Stimulated activated naive CD8-positive, alpha-beta T cell treated with anti-CD3 and anti-CD28 coated beads, Interleukin-15, Interleukin-2, amounts not matched to agents 100 ng/mL and 50 ng/mL, for 24 hours (primary cell): ENCODE measurements around the gene NCBP3.

Source experiments
- H3K27ac Mint-ChIP-seq: one replicate; pipeline ENCODE4 v1.8.0; 2021; ENCODE audit warnings: mild to moderate bottlenecking, mixed read lengths
- H3K27me3 Mint-ChIP-seq: one replicate; pipeline ENCODE4 v1.8.0; 2021; ENCODE audit warnings: mixed read lengths
- H3K36me3 Mint-ChIP-seq: one replicate; pipeline ENCODE4 v1.8.0; 2021; ENCODE audit warnings: low read depth, mixed read lengths
- H3K4me1 Mint-ChIP-seq: one replicate; pipeline ENCODE4 v1.8.0; 2021; ENCODE audit warnings: low read depth, mixed read lengths
- H3K4me3 Mint-ChIP-seq: one replicate; pipeline ENCODE4 v1.8.0; 2021; ENCODE audit warnings: mild to moderate bottlenecking, mixed read lengths
- H3K9me3 Mint-ChIP-seq: one replicate; pipeline ENCODE4 v1.8.0; 2021; ENCODE audit warnings: mixed read lengths

NCBP3 gene

DNA sequence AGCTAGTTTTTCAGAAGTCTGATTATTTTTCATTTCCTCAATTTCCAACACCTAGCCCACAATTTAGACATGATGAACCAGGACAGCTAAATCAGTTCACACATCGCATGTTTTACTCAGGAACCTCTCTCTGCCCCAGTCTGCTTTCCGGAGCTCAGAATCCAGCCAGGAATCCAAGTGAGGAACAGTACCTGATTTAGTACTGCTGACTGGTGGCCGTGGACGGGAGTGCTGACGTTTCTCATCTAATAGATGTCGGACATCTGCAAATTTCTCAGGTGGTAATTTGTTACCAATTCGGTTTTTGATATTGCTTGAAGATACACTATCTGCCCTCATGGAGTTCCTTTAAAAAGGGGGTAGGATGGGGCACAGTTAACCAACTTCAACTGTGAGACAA lies 30.1 kb downstream of the NCBP3 start:
- no peak overlapping the region for H3K27ac Mint-ChIP-seq
- peaks cover 60% of the 10 kb centered on the region for H3K36me3 Mint-ChIP-seq
- H3K9me3 Mint-ChIP-seq: no peaks in the 10 kb centered on the region
- no peaks in the 10 kb centered on the region for H3K4me1 Mint-ChIP-seq
- no peak overlapping the region for H3K4me3 Mint-ChIP-seq
- H3K27me3 Mint-ChIP-seq: no peaks in the 10 kb centered on the region

DNA sequence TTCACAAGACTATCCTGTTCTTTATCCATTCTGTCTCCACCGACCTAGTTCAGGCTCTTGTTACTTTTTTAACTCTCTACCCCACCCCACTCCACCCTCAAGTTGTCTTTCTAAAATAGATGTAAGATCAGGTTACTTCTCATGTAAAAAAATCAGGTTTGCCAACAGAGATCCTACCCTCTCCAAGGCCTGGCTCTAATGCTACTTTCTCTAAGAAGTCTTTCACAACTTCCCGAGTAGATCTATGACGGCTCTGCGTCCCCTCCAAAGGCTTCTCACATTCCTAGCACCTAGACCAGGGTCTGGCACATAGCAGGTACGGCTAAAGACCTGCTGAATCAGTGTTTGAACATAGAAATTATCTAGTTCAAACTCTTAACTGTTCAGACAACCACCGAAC lies 30.9 kb downstream of the NCBP3 start:
- Mint-ChIP-seq H3K27me3 (no peaks in the 10 kb centered on the region), H3K4me1 (peaks cover under 1% of the 10 kb centered on the region), H3K4me3 (no peak overlapping the region), H3K27ac (no peak overlapping the region), H3K36me3 (peaks cover 61% of the 10 kb centered on the region), H3K9me3 (no peaks in the 10 kb centered on the region)

DNA sequence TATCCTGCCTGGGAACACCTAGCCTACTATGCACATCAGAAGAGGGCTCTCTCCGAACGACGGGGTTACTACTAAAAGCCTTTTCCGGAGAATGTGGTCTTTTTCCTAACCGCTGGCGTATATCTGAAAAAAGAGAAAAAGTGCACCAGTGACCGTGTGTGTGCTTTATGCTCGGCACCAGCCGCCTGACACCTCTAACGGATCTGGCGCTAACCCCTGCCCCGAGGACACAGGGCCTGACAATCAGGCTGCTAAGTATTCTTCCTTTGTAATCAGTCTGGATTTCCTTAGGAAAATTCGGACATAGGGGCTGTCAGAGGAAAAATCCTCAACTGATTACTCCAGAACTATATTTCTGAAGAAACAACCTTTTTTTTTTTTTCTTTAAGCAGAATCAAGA lies 31.7 kb downstream of the NCBP3 start:
- no peaks in the 10 kb centered on the region for H3K27me3 Mint-ChIP-seq
- H3K36me3 Mint-ChIP-seq: peaks cover 66% of the 10 kb centered on the region
- H3K4me1 Mint-ChIP-seq: peaks cover 7% of the 10 kb centered on the region
- H3K9me3 Mint-ChIP-seq: no peaks in the 10 kb centered on the region
- H3K27ac Mint-ChIP-seq: no peak overlapping the region
- no peak overlapping the region for H3K4me3 Mint-ChIP-seq

DNA sequence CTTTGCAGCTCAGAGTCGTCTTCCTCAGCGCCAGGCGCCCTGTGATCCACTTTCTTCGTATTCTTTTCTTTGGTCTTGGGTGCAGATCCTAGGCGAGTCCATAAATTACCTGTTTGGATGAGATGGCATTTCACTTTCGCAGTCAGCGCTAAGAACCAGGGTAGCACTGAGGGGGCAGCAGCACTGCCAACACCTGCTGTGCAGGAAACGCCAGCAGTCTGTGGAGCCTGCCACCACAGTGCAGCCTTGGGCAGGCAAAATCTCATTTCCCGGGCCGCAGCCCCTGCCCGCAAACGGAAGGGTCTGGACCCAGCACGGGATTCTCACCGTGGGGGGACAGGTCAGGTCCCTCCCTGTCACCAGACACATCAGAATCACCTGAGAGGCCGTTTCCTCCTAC lies 32.9 kb downstream of the NCBP3 start:
- Mint-ChIP-seq H3K9me3 (no peaks in the 10 kb centered on the region), H3K4me1 (peaks cover 19% of the 10 kb centered on the region), H3K36me3 (peaks cover 64% of the 10 kb centered on the region), H3K27ac (no peak overlapping the region), H3K4me3 (no peak overlapping the region), H3K27me3 (no peaks in the 10 kb centered on the region)

DNA sequence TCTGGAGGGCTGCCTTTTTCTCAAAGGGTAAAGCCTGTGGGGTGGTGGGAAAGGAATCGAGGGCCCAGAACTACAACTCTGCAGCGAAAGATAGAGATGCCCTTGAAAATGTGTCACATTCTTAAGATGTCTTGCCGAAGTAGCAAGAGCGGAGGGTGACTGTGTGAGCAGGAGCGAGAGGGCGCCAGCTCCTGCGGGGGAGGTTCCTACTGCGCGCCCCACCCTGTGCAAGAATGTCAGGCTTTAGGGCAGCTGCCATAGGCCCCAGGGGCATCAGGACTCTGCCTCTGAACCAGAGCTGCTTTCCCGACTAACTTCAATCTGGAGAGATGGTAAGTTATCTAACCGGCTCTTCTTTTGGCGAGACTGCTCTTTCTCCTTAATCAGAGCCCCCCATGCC lies 33.3 kb downstream of the NCBP3 start:
- H3K4me1 Mint-ChIP-seq: peaks cover 22% of the 10 kb centered on the region
- H3K36me3 Mint-ChIP-seq: peaks cover 65% of the 10 kb centered on the region
- no peaks in the 10 kb centered on the region for H3K9me3 Mint-ChIP-seq
- no peak overlapping the region for H3K4me3 Mint-ChIP-seq
- H3K27ac Mint-ChIP-seq: no peak overlapping the region
- no peaks in the 10 kb centered on the region for H3K27me3 Mint-ChIP-seq

DNA sequence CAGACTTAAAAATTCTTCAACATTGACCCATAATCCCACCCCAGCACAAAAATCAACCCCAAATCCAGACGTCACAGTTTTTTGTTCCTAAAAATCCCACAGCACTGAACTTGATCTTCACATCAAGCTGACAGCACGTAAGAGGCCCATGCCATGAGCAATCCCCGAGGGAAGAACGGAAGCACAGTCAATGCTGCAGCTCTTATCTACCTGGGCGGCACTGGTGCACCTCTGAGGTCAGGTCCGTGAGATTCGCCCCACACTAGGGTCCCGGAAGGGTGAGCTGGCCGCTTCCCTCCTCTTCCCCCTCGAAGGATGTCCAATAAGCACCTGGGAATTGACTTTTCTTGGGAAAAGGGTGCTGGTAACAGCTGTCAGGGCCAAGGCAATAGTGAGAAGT lies 33.8 kb downstream of the NCBP3 start:
- peaks cover 69% of the 10 kb centered on the region for H3K36me3 Mint-ChIP-seq

DNA sequence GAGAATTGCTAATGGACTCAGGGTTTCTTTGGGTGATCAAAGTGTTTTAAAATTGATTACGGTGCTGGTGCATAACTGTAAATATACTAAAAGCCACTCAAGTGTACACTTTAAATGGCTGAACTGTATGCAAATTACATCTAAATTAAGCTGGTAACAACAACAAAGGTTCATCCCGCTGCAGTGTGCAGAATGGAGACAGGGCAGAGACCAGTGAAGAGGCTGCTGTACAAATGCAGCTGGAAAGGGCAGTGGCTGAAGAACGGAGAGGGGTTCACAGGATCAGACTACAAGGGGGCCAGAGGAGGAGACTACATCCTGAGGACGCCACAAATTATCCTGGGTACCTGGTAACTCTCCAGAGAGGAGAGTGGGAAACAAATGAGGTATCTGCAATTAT lies 36.0 kb downstream of the NCBP3 start:
- peaks cover 71% of the 10 kb centered on the region for H3K36me3 Mint-ChIP-seq
- no peak overlapping the region for H3K27ac Mint-ChIP-seq
- peaks cover 30% of the 10 kb centered on the region for H3K4me1 Mint-ChIP-seq
- H3K27me3 Mint-ChIP-seq: no peaks in the 10 kb centered on the region
- no peak overlapping the region for H3K4me3 Mint-ChIP-seq
- H3K9me3 Mint-ChIP-seq: no peaks in the 10 kb centered on the region

More for the DNA sequence above, 33.8 kb downstream of the NCBP3 start:
- Mint-ChIP-seq H3K27ac (no peak overlapping the region), H3K4me1 (peaks cover 22% of the 10 kb centered on the region), H3K9me3 (no peaks in the 10 kb centered on the region), H3K27me3 (no peaks in the 10 kb centered on the region), H3K4me3 (no peak overlapping the region)

DNA sequence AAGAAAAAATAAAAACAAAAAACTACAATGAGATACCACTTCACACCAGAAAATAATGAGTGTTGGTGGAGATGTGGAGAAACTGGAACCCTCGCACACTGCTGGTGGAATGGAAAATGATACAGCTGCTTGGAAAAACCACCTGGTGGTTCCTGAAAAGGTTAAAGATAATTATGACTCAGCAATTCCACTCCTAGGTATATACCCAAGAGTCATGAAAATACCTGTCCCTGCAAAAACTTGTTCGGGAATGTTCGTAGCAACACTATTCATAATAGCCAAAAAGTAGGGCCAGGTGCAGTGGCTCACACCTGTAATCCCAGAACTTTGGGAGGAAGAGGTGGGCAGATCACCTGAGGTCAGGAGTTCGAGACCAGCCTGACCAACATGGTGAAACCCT lies 36.9 kb downstream of the NCBP3 start:
- Mint-ChIP-seq H3K36me3 (peaks cover 64% of the 10 kb centered on the region), H3K4me1 (peaks cover 39% of the 10 kb centered on the region), H3K27me3 (no peaks in the 10 kb centered on the region), H3K9me3 (no peaks in the 10 kb centered on the region), H3K27ac (no peak overlapping the region), H3K4me3 (no peak overlapping the region)

DNA sequence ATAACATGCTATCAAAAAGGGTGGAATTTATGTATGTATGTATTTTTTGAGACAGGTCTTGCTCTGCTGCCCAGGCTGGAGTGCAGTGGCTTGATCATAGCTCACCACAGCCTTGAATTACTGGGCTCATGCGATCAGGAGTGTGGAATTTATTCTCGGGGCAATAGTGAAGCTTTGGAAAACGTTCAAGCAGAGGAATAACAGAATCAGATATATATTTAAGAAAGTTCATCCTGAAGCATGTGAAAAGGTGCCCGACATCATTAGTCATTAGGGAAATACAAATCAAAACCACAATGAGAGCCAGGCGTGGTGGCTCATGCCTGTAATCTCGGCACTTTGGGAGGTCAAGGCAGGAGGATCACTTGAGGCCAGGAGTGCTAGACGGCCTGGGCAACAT lies 37.3 kb downstream of the NCBP3 start:
- Mint-ChIP-seq H3K4me1 (peaks cover 43% of the 10 kb centered on the region), H3K4me3 (no peak overlapping the region), H3K36me3 (peaks cover 61% of the 10 kb centered on the region), H3K27ac (peak overlapping the region; percentile 32), H3K27me3 (no peaks in the 10 kb centered on the region), H3K9me3 (no peaks in the 10 kb centered on the region)

DNA sequence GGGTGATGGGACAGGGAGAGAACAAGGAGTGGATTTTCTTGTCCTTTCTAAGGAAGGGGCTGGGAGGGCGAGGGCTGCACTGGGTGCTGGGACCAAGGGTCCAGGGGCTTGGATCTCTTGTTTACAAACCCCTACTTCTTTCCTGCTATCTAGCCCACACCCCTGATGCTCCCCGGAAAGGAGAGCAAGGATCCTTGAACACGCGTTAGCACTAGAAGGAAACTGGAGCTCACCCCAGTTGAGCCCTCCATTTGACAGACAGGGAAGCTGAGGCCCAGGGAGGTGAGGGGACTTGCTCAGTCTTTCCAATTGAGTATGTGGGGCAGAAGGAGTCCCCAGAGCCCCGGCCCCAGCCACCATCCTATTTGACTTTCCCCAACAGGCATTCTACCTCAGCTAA lies 40.5 kb downstream of the NCBP3 start:
- no peak overlapping the region for H3K4me3 Mint-ChIP-seq
- H3K27me3 Mint-ChIP-seq: no peaks in the 10 kb centered on the region
- H3K4me1 Mint-ChIP-seq: peaks cover 53% of the 10 kb centered on the region
- H3K27ac Mint-ChIP-seq: no peak overlapping the region
- H3K9me3 Mint-ChIP-seq: no peaks in the 10 kb centered on the region
- peaks cover 42% of the 10 kb centered on the region for H3K36me3 Mint-ChIP-seq

DNA sequence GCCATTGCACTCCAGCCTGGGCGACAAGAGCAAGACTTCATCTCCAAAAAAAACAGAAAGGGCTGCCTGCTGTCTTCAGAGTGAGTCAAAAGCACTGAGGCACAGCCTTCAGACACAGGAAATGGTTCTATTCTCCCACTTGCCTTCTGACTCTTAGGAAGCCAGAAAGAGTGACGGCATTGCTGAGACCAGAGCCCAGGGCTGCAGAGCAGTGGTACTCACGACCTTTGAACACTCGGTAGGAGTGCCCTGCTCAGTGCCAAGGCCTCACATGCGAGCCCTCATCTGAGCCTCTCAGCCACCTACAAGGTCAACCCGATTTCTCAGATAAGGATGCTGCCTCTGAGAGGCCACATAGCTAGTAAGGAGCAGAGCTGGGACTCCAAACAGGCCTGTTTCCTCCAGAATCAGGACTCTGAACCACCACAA lies 41.5 kb downstream of the NCBP3 start:
- H3K27me3 Mint-ChIP-seq: no peaks in the 10 kb centered on the region
- peak overlapping the region; percentile 40 for H3K27ac Mint-ChIP-seq
- H3K9me3 Mint-ChIP-seq: no peaks in the 10 kb centered on the region
- H3K4me1 Mint-ChIP-seq: peaks cover 53% of the 10 kb centered on the region
- H3K36me3 Mint-ChIP-seq: peaks cover 34% of the 10 kb centered on the region
- no peak overlapping the region for H3K4me3 Mint-ChIP-seq

DNA sequence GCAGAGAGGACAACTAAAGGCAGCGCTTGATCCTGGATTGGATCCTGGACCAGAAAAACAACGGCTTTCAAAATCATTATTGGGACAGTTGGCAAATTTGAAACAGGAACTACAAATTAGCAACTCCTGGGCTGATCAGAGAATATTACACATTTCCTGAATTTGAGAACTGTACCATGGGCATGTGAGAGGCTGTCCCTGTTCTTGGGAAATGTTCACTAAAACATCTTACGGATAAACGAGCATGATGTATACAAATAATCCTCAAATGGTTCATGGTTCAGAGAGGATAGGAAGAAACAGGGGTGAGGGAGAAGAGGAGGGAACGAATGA lies 42.8 kb downstream of the NCBP3 start:
- Mint-ChIP-seq H3K36me3 (peaks cover 28% of the 10 kb centered on the region), H3K4me1 (peaks cover 53% of the 10 kb centered on the region), H3K4me3 (no peak overlapping the region), H3K27ac (no peak overlapping the region), H3K27me3 (no peaks in the 10 kb centered on the region), H3K9me3 (no peaks in the 10 kb centered on the region)

DNA sequence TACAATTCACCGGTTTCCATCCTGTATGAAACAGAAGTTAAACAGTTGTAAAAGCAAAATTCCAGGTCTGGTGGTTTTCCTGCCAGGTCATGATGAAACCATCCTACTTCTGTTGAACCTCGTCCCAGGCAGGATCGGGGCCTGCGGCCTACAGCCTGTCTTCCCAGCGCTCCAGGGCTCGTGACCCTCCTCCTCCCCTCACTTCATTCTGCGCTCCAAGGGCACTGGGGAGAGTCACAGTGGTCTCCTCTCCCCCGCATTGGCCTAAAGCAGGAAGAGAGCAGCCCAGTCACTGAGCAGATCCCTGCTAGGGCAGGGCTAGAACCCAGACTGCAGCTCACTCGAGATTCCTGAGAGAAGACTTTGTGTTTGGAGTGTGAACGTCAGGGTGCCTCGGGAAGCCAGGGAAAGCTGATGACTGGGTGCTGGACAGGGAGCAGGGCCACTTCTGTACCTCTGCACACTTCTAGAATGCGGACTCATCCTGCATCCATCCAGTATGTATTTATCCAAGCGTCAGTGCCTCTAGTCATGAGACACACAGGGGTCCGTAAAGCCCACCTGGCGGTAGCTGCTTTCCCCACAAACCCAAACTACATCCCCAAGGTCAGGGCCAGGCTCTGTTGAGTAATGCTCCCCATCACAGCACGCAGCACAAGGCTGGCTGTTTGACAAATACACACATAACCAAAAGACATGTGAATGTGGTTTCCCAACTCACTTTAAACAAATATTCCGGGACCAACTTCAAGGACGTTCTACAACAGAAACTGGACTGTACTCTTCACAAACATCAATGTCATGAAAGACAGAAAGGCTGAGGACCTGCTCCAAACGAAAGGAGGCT lies 43.4 kb downstream of the NCBP3 start:
- Mint-ChIP-seq H3K27ac (no peak overlapping the region), H3K36me3 (peaks cover 22% of the 10 kb centered on the region), H3K4me1 (peaks cover 54% of the 10 kb centered on the region), H3K4me3 (no peak overlapping the region), H3K9me3 (no peaks in the 10 kb centered on the region), H3K27me3 (no peaks in the 10 kb centered on the region)

DNA sequence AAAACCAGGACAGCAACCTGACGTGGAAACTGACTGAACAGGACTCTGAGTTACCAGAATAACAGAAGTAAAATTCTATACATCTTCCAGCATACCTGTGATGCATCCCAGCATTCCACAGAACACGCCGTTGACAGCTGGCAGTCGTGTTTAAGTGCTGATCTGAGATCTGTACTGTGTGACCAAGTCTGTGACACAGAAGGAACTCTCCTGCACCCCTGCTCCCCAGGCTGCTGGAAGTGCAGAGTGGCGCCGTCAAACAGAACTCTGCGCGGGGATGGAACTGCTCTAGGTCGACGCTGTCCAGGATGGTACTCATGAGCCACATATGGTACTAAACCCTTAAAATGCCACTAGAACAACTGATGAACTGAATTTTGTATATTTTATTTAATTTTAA lies 44.3 kb downstream of the NCBP3 start:
- H3K4me1 Mint-ChIP-seq: peaks cover 62% of the 10 kb centered on the region
- H3K4me3 Mint-ChIP-seq: no peak overlapping the region
- H3K27ac Mint-ChIP-seq: no peak overlapping the region
- no peaks in the 10 kb centered on the region for H3K27me3 Mint-ChIP-seq
- H3K9me3 Mint-ChIP-seq: no peaks in the 10 kb centered on the region
- peaks cover 13% of the 10 kb centered on the region for H3K36me3 Mint-ChIP-seq

DNA sequence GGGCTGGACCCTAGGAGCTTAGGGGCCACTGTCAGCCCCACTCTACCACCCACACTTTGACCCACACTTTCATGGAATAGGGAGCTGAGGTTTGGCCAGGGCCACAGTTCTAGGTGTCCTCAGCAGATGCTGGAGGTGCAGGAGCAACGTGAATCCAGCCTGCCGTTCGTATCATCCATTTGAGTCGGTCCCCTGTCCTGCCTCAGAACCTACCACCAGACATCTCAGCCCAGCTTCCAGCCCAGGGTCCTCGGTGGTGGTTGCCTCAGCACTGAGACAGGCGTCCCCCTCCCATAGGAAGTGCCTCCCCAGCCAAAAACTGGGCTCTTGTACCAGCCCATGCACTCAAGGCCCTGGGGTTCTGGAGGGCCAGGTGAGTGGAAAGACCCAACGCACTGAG lies 44.7 kb downstream of the NCBP3 start:
- Mint-ChIP-seq H3K27me3 (no peaks in the 10 kb centered on the region), H3K27ac (no peak overlapping the region), H3K4me3 (no peak overlapping the region), H3K9me3 (no peaks in the 10 kb centered on the region), H3K36me3 (peaks cover 11% of the 10 kb centered on the region), H3K4me1 (peaks cover 67% of the 10 kb centered on the region)
